Epithelial cell of prostate (primary cell): ENCODE measurements around the gene MAML1.
"Not testable (repeated sequence)": the region's sequence is repeated elsewhere in the genome, so short reads cannot be mapped to it uniquely, and the experiment has no call there.

Experiments
- DNase-seq: peaks from one replicate; pipeline ENCODE4 v3.0.0-alpha.2; 2011; ENCODE audit warnings: low read depth, low spot score
- H3K27ac ChIP-seq: fragments of 450-650 bp; 2 replicates; pipeline ENCODE4 v1.5.1; 2017; ENCODE audit warnings: mild to moderate bottlenecking

Gene MAML1, protein sequence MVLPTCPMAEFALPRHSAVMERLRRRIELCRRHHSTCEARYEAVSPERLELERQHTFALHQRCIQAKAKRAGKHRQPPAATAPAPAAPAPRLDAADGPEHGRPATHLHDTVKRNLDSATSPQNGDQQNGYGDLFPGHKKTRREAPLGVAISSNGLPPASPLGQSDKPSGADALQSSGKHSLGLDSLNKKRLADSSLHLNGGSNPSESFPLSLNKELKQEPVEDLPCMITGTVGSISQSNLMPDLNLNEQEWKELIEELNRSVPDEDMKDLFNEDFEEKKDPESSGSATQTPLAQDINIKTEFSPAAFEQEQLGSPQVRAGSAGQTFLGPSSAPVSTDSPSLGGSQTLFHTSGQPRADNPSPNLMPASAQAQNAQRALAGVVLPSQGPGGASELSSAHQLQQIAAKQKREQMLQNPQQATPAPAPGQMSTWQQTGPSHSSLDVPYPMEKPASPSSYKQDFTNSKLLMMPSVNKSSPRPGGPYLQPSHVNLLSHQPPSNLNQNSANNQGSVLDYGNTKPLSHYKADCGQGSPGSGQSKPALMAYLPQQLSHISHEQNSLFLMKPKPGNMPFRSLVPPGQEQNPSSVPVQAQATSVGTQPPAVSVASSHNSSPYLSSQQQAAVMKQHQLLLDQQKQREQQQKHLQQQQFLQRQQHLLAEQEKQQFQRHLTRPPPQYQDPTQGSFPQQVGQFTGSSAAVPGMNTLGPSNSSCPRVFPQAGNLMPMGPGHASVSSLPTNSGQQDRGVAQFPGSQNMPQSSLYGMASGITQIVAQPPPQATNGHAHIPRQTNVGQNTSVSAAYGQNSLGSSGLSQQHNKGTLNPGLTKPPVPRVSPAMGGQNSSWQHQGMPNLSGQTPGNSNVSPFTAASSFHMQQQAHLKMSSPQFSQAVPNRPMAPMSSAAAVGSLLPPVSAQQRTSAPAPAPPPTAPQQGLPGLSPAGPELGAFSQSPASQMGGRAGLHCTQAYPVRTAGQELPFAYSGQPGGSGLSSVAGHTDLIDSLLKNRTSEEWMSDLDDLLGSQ

DNA sequence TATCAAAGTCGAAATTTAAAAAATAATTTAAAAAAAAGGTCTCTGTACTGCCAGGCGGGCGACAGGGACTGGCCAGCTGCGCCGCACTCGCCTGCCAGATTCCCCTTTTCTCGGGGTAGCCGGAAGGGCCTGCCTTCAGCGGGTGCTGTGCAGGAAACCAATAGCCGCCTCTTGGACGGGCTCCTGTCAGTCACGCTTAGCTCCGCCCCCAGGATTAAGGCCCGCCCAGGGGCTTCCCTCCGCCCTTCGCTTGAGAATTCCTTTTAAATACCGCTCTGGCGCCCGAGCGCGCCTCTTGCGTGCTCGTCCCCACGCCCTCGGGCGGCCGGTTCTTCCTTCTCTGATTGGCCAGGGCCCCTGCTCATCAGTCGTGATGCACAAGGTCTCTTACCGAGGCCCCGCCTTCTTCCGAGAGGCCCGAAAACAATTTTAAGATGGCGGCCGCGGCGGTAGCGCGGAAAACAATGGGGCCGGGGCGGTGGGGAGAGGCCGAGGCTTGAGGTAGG, at the start of gene MAML1:
TSS of gene MAML1 (plus strand) at position 411 of the 506 bp plus-strand sequence. CDS start 291 bp downstream, outside the sequence.
- H3K27ac ChIP-seq = peak within 1 kb of the TSS; percentile 89
- DNase-seq = peak; percentile 98

DNA sequence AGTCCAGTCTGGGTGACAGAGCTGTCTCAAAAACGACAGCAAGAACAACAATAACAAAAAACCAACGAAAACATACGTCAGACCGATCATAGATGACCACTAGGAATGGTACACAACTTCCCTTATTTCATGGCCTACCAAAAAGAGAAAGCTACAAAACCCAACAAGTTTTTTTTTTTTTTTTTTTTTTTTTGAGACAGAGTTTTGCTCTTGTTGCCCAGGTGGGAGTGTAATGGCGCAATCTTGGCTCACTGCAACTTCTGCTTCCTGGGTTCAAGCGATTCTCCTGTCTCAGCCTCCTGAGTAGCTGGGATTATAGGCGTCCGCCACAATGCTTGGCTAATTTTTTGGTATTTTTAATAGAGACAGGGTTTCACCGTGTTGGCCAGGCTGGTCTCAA, 43.4 kb upstream of the MAML1 start:
- DNase-seq = not testable (repeated sequence)

DNA sequence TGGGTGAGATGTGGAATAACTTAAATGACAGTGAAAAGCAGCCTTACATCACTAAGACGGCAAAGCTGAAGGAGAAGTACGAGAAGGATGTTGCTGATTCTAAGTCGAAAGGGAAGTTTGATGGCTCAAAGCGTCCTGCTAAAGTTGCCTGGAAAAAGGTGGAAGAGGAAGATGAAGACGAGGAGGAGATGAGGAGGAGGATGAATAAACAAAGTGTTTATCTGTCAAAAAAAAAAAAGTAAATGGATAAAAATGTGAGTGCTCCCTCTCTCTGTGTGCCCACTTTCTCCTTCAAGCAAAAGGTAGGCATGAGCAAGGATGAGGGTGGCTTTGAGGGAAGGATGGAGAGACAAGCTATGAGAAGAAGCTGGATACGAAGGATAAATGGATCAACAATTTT, 38.1 kb upstream of the MAML1 start:
- DNase-seq = no peak
- no peak overlapping the region for H3K27ac ChIP-seq

More for the DNA sequence above, 43.4 kb upstream of the MAML1 start:
- not testable (repeated sequence) for H3K27ac ChIP-seq

DNA sequence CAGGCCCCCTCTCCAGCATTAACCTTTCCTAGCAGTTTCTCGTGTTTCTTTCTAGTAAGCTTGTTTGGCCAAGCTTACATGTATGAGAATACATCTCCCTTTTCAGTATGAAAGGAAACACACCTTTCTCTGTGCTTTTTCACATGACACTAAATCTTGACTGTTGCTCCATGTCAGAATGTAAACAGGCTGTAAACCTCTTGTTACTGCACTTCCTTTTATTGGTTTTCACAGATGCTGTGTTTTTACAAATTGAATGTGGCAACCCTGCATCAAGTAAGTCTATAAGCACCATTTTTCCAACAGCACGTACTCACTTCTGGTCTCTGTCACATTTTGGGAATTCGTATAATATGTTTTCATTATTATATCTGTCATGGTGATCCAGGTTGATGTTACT, 36.0 kb upstream of the MAML1 start:
- no peak overlapping the region for H3K27ac ChIP-seq
- DNase-seq = no peak

DNA sequence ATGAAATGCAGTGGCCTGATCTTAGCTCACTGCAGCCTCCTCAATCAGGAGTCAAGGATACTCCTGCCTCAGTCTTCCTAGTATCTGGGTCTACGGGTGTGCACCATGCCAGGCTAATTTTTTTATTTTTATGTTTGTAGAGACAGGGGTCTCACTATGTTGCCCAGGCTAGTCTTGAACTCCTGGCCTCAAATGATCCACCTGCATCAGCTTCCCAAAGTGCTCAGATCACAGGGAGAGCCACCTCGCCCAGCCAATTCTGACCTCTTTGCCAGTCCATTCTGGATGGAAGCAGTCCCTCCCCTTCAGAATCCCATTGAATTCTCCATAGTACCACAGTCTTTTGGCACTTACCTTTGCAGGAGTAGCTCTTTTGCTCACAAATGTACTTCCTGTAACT, 35.5 kb upstream of the MAML1 start:
- no peak overlapping the region for H3K27ac ChIP-seq
- no peak for DNase-seq

DNA sequence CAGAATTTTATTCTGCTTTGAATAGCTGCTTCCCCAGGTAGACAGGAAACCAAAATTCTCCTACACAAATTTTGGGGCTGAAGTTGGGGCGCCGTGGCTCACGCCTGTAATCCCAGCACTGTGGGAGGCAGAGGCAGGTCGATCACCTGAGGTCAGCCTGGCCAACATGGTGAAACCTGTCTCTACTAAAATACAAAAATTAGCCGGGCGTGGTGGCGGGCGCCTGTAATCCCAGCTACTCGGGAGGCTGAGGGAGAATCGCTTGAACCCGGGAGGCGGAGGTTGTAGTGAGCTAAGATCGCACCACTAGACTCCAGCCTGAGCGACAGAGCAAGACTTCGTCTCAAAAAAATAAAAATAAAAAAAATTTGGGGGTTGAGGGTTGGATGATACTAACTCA, 35.1 kb upstream of the MAML1 start:
- H3K27ac ChIP-seq = peak overlapping the region; percentile 89
- not testable (repeated sequence) for DNase-seq

DNA sequence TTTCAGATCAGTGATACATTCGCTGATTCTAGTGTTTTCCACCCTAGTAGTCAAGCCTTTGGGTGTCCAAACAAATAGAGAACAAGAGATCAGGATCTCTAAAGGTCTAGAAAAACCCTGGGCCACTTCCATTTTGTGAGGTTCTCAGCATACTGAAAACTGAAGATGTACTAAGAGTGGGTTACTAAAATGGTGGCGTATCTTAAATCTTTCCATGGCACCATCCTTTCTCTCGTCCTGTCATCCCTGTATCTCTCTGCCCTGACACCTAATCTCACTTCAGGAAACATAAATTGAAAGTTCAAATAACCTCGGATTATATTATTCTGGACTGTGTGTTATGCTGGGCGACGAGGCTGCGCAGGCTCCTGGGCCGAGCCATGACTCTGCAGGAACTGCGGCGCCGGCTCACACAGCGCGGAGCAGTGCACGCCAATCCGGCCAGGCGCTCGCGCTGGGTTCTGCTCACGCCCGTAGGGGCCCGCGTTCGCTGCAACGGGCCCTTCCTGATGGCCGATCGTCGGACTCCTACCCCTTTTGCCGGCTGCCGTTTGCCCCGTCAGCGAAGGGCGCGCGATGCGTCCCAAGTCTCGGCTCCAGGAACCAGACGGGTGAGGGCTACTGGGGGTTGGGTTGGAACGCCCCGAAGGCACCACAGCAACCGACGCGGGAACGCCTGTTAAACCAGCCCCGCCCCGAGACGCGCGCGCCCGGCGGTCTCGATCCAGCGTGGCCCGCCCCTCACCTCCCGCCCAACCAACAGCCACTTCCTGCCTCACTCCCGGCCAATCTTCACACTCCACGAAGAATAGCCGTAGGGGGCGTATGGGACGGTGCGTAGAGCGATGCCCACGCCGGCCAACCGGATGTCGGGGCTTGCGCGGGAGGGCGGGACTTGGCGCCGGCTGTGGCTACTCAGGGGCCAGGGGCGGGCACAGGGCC, 34.4 kb upstream of the MAML1 start:
- DNase-seq = peak; percentile 96
- peak overlapping the region; percentile 89 for H3K27ac ChIP-seq

DNA sequence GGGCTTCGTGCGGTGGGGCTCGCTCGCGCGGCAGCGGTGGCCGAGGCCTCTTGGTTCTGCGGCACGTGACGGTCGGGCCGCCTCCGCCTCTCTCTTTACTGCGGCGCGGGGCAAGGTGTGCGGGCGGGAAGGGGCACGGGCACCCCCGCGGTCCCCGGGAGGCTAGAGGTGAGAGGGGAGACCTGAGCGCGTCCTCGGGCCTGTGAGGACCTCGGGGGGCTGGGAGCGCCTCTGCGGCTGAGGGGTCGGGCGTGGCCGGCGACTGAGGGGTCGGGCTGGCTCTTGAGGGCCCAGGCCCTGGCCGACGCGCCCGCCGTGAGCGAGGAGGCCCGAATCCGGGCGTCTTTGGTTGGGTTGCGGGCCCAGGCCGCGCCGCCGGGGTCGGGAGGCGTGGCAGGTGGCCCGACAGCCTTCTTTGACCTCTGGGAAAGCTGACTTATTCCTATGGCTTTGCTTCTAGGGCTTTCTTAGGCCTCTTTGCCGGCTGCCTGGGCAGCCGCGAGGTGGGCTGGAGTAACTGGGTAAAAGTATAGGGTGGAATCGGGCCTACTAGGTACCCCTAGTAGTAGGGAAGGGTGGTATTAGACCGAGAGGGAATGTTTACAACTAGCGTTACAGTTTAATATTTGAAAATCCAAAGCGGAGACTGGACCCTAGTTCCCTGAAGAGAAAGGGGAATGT, 33.5 kb upstream of the MAML1 start, which contains the start of gene CANX:
TSS of gene CANX (plus strand) at position 33 of the 681 bp plus-strand sequence. CDS start 6,715 bp downstream, outside the sequence.
- peak within 1 kb of the TSS; percentile 89 for H3K27ac ChIP-seq
- DNase-seq = no peak

DNA sequence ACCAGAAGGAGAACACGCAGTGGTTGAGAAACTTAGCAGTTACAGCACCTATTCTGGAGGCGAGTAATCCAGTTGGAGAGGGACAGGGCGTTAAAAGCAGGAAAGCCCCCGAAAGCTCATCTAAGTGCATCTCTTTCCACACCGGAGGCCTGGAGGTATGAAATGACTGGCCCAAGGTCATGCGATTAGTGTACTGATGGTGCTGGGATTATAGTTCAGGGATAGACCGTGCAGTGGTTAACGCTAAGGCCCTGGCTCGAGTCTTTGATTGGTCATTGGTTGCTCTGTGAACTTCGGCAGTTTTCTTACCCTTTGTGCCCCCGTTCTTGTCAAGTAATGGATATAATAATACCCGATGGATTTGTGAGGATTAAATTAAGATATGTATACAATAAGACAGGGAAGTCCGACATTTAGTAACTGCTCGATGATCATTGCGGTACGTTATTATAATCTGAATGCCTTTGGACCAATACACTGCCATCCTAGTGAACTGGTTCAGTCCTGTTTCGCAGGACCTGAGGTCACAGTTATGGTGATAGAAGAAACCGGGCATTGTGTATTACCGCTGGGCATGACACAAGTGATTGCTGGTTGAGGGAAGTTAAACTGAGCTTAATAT, 32.9 kb upstream of the MAML1 start:
- DNase-seq = no peak
- peak overlapping the region; percentile 89 for H3K27ac ChIP-seq

DNA sequence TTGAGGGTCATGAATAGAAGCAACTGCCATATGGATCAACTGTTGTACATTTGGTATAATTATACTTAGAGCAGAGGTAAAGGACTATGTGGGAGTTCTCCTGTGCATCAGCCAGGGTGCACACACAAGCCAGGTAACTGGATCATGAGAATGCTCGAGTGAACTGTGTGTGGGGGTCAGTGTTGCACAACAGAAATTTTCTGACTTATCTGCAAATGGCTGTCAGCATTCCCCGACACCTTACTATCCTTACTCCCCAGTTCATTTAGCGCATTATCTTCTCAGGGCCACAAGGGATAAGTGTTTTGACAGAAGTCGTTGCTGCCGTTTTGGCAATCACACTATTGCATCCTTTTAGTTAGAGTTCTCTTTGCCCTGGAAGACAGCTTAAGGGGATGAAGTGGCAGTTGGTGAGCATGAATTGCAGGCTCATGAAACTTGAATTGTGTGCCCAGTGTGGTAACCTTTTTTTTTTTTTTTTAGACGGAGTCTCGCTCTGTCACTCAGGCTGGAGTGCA, 32.2 kb upstream of the MAML1 start:
- peak overlapping the region; percentile 89 for H3K27ac ChIP-seq
- no peak for DNase-seq

DNA sequence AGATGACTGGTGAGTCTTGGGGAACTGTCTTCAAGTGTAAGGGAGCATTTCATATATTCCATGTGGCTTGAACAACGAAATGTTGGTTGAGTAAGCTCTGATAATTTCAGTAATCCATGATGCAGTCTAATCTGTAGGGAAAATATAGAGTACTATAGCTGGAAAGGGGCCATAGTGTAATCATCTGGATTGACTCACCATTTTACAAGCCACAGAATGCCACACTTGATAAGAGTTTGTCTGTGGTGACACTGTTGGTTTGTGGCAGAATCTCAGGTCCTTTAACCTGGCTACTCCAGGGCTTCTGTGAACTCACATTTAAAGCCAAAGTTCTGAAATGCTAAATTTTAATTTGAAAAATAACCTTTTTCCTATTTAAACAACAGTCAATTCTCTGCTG, 16.3 kb upstream of the MAML1 start:
- DNase-seq = no peak
- H3K27ac ChIP-seq = no peak overlapping the region

DNA sequence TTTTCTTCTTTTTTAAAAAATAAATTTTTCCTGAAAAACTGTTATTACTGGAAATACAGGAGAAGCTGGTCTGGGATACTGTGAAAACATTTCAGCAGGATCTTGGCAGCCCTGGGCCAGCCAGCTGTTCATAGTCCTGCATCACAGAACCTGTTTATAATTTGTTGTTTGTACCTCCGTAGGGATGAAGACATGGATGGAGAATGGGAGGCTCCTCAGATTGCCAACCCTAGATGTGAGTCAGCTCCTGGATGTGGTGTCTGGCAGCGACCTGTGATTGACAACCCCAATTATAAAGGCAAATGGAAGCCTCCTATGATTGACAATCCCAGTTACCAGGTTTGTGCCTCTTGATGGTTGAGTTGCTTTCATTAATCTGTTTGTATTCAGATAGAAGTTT, 12.4 kb upstream of the MAML1 start:
- no peak for DNase-seq
- H3K27ac ChIP-seq = no peak overlapping the region

DNA sequence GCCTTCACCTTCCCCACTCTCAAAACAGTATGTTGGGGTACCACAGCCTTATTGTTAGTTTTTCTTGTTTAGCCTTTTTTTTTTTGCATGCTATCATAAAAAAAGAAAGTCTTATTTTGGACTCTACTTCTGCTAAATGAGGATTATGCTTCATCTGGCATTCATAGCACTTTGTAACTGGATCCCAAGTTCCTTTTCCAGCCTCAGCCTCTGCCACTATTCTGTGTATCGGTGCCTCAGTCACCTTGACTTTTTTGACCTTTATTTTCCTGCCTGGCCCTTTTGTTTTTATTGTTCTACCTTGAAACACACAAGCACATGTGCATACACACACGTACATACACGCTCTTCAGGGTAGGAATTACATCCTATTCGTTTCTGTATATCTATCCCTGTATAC, 8.5 kb upstream of the MAML1 start:
- no peak for DNase-seq
- H3K27ac ChIP-seq = no peak overlapping the region

DNA sequence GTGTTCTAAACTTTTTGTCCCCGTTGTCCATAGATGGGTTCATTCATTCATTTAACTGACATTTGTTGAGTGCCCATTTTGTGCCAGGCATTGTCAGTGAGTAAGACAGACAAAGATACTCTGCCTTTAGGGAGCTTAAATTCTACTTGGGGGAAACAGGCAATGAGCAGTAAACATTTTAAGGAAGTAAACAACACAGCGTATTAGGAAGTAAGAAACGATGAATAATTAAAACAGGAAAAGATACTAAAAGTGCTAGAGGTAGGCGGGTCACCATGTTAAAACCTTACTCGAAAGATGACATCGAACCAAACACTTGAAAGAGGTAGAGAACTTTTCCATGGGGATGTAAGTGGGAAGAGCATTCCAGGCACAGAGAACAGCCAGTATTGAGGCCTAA, 5.5 kb upstream of the MAML1 start:
- H3K27ac ChIP-seq = no peak overlapping the region
- no peak for DNase-seq

DNA sequence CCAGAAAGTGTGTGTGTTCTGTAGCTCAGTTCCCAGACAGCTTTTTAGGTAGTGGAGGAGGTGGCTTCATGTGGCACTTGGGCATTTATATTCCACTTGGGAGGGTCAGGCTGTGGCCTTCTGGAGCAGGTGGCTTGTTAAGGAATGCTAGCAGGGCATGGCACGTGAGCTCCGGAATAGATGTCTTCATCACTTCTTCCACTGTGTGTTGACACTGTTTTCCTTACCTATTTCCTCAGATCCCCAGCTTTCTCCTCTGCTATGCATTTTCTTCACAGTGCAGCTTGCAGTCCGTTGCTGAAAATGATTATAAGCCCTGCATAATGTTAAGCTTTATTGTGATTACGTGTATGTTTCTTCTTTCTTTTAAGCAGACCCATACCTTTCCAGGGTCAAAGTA, 3.3 kb upstream of the MAML1 start:
- no peak overlapping the region for H3K27ac ChIP-seq
- DNase-seq = no peak

DNA sequence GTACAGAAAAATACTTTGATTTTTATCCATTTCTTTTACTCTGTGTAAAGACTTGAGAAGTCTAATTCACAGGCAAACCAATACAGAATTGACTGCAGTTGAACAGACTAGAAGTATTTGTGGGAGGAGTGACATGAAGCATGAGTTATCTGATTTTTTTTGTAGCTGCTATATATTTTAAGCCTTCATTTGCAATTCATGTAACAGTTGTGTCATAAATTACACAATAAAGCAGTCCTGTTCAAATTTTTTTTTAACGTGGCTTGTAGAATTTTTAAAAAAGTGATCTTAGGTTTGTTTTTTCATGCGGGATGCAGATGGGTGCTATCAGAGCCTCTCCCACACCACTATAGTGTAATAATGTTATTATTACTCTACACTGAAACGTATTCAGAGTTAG, 2.9 kb upstream of the MAML1 start:
- peak overlapping the region; percentile 89 for H3K27ac ChIP-seq
- DNase-seq = no peak

DNA sequence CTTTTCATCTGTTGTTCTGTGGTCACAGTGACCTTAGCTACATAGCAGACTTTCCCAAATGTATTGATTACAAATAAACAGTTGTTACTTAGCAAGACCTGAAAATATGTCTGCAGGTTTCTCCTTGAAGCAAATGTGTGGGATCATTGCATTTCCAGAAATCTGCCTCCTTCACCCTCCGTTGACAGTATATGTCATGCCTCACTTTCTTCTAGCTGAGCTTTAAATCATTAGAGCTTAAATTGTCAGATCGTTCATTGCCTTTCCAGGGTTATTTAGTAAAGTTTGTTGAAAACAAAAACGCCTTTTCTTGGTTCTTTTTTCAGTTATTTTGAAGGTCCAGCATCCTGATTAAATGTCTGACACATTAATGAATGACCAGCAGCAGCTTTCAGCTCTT, 2.3 kb upstream of the MAML1 start:
- peak overlapping the region; percentile 89 for H3K27ac ChIP-seq

DNA sequence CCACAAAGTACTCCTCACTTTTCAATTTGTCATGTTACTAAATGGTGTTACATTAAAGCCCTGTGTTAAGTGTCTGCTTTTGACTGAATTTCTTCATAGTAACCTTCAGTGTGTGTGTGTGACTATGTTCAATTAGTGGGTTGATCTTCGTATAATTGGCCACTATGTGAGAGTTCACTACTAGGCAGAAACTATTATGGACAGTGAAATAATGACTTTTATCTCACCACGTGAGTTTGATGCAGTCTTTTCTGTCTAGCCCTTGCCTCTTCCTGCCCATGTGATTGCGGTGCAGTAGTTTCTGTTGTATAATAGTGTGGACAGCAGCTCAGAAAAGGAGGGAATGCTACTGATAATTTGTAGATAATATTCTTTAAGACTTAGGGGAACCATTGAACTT, 1.8 kb upstream of the MAML1 start:
- no peak for DNase-seq
- peak overlapping the region; percentile 89 for H3K27ac ChIP-seq

More for the DNA sequence above, 2.3 kb upstream of the MAML1 start:
- no peak for DNase-seq
